GM23338 (cell line): ENCODE data around the gene HSD11B2. TPM values are rescaled to one million over a fixed set of nuclear protein-coding genes. Genes with fewer than 3 reads are reported as not detected.

Source experiments
- ATAC-seq: fragments of 200-7000 bp; cut with Tn5 transposase; 3 replicates; pipeline ENCODE4 v1.9.1; 2020
- DNase-seq: peaks from one replicate; pipeline ENCODE4 v3.0.0-alpha.2; 2015; ENCODE audit warnings: low spot score
- H2AFZ ChIP-seq: fragments of 200-600 bp; sonication (generic); 2 replicates; pipeline ENCODE4 v1.8.0; 2016; ENCODE audit warnings: antibody characterized with exemption, mild to moderate bottlenecking, moderate library complexity
- H3F3A ChIP-seq: fragments of 200-600 bp; sonication (generic); replicated peaks from 2 replicates; pipeline ENCODE4 v1.8.0; 2017; ENCODE audit warnings: antibody characterized with exemption, mixed run types, low read depth
- H3K27ac ChIP-seq: fragments of 200-600 bp; sonication (generic); 2 replicates; pipeline ENCODE4 v1.6.1; 2016; ENCODE audit warnings: low read depth
- H3K27me3 ChIP-seq: fragments of 200-600 bp; sonication (generic); 2 replicates; pipeline ENCODE4 v1.8.0; 2016; ENCODE audit warnings: mild to moderate bottlenecking, mixed run types, moderate library complexity; ENCODE audit not compliant: insufficient read depth
- H3K36me3 ChIP-seq: fragments of 200-600 bp; sonication (generic); 2 replicates; pipeline ENCODE4 v1.8.0; 2016; ENCODE audit warnings: mild to moderate bottlenecking; ENCODE audit not compliant: insufficient read depth
- H3K4me1 ChIP-seq: fragments of 200-600 bp; sonication (generic); 2 replicates; pipeline ENCODE4 v1.8.0; 2016; ENCODE audit warnings: mild to moderate bottlenecking, moderate library complexity; ENCODE audit not compliant: insufficient read depth
- H3K4me2 ChIP-seq: fragments of 200-600 bp; sonication (generic); 2 replicates; pipeline ENCODE4 v1.7.1; 2017; ENCODE audit warnings: mixed run types
- H3K4me3 ChIP-seq: fragments of 200-600 bp; sonication (generic); 2 replicates; pipeline ENCODE4 v1.6.1; 2016; ENCODE audit warnings: mixed run types
- H3K79me2 ChIP-seq: fragments of 200-600 bp; sonication (generic); replicated peaks from 2 replicates; pipeline ENCODE4 v1.8.0; 2017; ENCODE audit warnings: mild to moderate bottlenecking; ENCODE audit not compliant: insufficient read depth
- H3K9me2 ChIP-seq: fragments of 200-600 bp; sonication (generic); 2 replicates; pipeline ENCODE4 v1.8.0; 2017; ENCODE audit not compliant: insufficient read depth
- H4K20me1 ChIP-seq: fragments of 200-600 bp; sonication (generic); replicated peaks from 2 replicates; pipeline ENCODE4 v1.8.0; 2017; ENCODE audit warnings: mild to moderate bottlenecking; ENCODE audit not compliant: insufficient read depth
- H3K27ac Mint-ChIP-seq: 2 replicates; pipeline ENCODE4 v1.8.0; 2020; ENCODE audit warnings: inconsistent platforms, mild to moderate bottlenecking, moderate library complexity, mixed read lengths
- H3K27me3 Mint-ChIP-seq: 3 replicates; pipeline ENCODE4 v1.8.0; 2022; ENCODE audit warnings: low read depth, mild to moderate bottlenecking, moderate library complexity, mixed read lengths, inconsistent platforms; ENCODE audit not compliant: insufficient read depth, poor library complexity
- H3K36me3 Mint-ChIP-seq: 3 replicates; pipeline ENCODE4 v1.8.0; 2021; ENCODE audit warnings: low read depth, mild to moderate bottlenecking, inconsistent platforms, moderate library complexity, mixed read lengths
- H3K4me1 Mint-ChIP-seq: 3 replicates; pipeline ENCODE4 v1.8.0; 2020; ENCODE audit warnings: mild to moderate bottlenecking, inconsistent platforms, mixed read lengths
- H3K4me3 Mint-ChIP-seq: 3 replicates; pipeline ENCODE4 v1.8.0; 2021; ENCODE audit warnings: moderate library complexity, mild to moderate bottlenecking, inconsistent platforms, mixed read lengths
- H3K9me3 Mint-ChIP-seq: 3 replicates; pipeline ENCODE4 v1.8.0; 2020; ENCODE audit warnings: moderate library complexity, mild to moderate bottlenecking, inconsistent platforms, mixed read lengths
- ETS1 ChIP-seq: IDR thresholded peaks from 2 replicates; pipeline ENCODE4 v1.6.1; 2016; ENCODE audit warnings: antibody characterized with exemption
- EZH2phosphoT487 ChIP-seq: fragments of 200-600 bp; sonication (generic); IDR thresholded peaks from one replicate; pipeline ENCODE4 v1.8.1; 2018; ENCODE audit warnings: antibody characterized with exemption; ENCODE audit not compliant: unreplicated experiment
- JUNB ChIP-seq: IDR thresholded peaks from one replicate; pipeline ENCODE4 v1.6.1; 2016; ENCODE audit warnings: antibody characterized with exemption; ENCODE audit not compliant: unreplicated experiment
- STAT1 ChIP-seq: IDR thresholded peaks from one replicate; pipeline ENCODE4 v1.6.1; 2016; ENCODE audit warnings: antibody characterized with exemption; ENCODE audit not compliant: unreplicated experiment
- ZNF114 ChIP-seq: fragments of 250-450 bp; sonication (Bioruptor Pico); IDR thresholded peaks from 2 replicates; pipeline ENCODE4 v1.5.0; 2020; ENCODE audit warnings: mild to moderate bottlenecking, moderate library complexity
- ZNF331 ChIP-seq: fragments of 250-450 bp; sonication (Bioruptor Pico); IDR thresholded peaks from 2 replicates; pipeline ENCODE4 v1.5.0; 2020; ENCODE audit warnings: low read depth, mild to moderate bottlenecking, moderate library complexity
- polyA plus RNA-seq: library from polyadenylated mRNA; unstranded; fragments of >200 nt; fragmentation: Nextera tagmentation; extraction: Ambion mirVana; gene quantifications from 2 replicates; pipeline ENCODE4 v1.2.1, GENCODE V29; 2016
- small RNA-seq: library from RNA; depleted of rRNA; stranded (forward); fragments of <200 nt; gene quantifications from one replicate; pipeline ENCODE3, GENCODE V24; 2014; ENCODE audit warnings: low replicate concordance
- total RNA-seq: library from RNA; depleted of rRNA; stranded (reverse); fragments of >200 nt; shearing (Covaris generic); gene quantifications from 2 replicates; pipeline ENCODE4 v1.2.3, GENCODE V29; 2014; rRNA removed

HSD11B2 gene
- total and polyA plus RNA-seq, 2 experiments from 2014 or later, result 14.8 to 23.0 TPM

GRCh38 chr16:67486805-67487204 lies 55.9 kb downstream of the HSD11B2 start:
- H3K27me3 ChIP-seq, result peaks cover 61% of the 10 kb centered on the region

More at GRCh38 chr16:67486805-67487204, 55.9 kb downstream of the HSD11B2 start:
- peaks cover 13% of the 10 kb centered on the region; the same call in 2 of the 3 replicates for H3K4me1 Mint-ChIP-seq
- no peaks in the 10 kb centered on the region; the same call in 1 of the 2 replicates for H4K20me1 ChIP-seq
- H3K27ac Mint-ChIP-seq, result no peak overlapping the region
- H3K36me3 Mint-ChIP-seq, result peaks cover 5% of the 10 kb centered on the region; the same call in 2 of the 3 replicates
- H3K4me3 Mint-ChIP-seq, result no peak overlapping the region
- peaks cover 15% of the 10 kb centered on the region; the same call in 2 of the 3 replicates for H3K9me3 Mint-ChIP-seq
- DNase-seq (no peak), ATAC-seq (no peak)
- no peaks in the 10 kb centered on the region for H3K36me3 ChIP-seq
- no peak for TF ChIP-seq STAT1
- no peak for TF ChIP-seq ZNF331 (CRISPR knock-in tag)
- no peak for TF ChIP-seq ZNF114 (CRISPR knock-in tag)
- no peak for TF ChIP-seq JUNB
- TF ChIP-seq EZH2phosphoT487, result no peak
- TF ChIP-seq ETS1, result no peak
- no peak overlapping the region for H2AFZ ChIP-seq
- H3K4me2 ChIP-seq, result no peak overlapping the region
- H3F3A ChIP-seq, result 0 out of 2 replicates have a peak, but pooled peaks cover 4% of the 10 kb centered on the region
- H3K79me2 ChIP-seq, result no peaks in the 10 kb centered on the region
- H3K27ac ChIP-seq, result no peak overlapping the region
- peaks cover 77% of the 10 kb centered on the region for H3K27me3 Mint-ChIP-seq
- H3K9me2 ChIP-seq, result no peaks in the 10 kb centered on the region
- no peak overlapping the region for H3K4me3 ChIP-seq
- H3K4me1 ChIP-seq, result peaks cover 2% of the 10 kb centered on the region; the same call in 1 of the 2 replicates

Small RNAs within 50 kb of the gene (small RNA-seq; reads per million reads assigned to genes)
- not detected for gene RNU1-123P

Other genes with a start within 250 kb of the HSD11B2 start
- gene MATCAP1, start 247.2 kb upstream of the HSD11B2 start, total RNA-seq, result 22.7 and 23.1 TPM in 2 replicates
- 9.5 and 13.3 TPM in 2 replicates for gene MATCAP1, start 247.2 kb upstream of the HSD11B2 start, polyA plus RNA-seq
- 1.6 and 2.3 TPM in 2 replicates for gene EXOC3L1, start 241.0 kb upstream of the HSD11B2 start, total RNA-seq
- gene EXOC3L1, start 241.0 kb upstream of the HSD11B2 start, polyA plus RNA-seq, result 0.92 and 1.1 TPM in 2 replicates
- 135 and 168 TPM in 2 replicates for gene E2F4, start 239.0 kb upstream of the HSD11B2 start, total RNA-seq
- gene E2F4, start 239.0 kb upstream of the HSD11B2 start, polyA plus RNA-seq, result 67.0 and 67.2 TPM in 2 replicates
- 16.2 and 18.3 TPM in 2 replicates for gene ELMO3, start 232.0 kb upstream of the HSD11B2 start, total RNA-seq
- 4.5 and 4.7 TPM in 2 replicates for gene ELMO3, start 232.0 kb upstream of the HSD11B2 start, polyA plus RNA-seq
- 18.4 and 23.2 TPM in 2 replicates for gene TMEM208, start 204.0 kb upstream of the HSD11B2 start, total RNA-seq
- gene TMEM208, start 204.0 kb upstream of the HSD11B2 start, polyA plus RNA-seq, result 82.3 and 89.7 TPM in 2 replicates
- 48.2 and 52.7 TPM in 2 replicates for gene FHOD1, start 183.6 kb upstream of the HSD11B2 start, total RNA-seq
- gene FHOD1, start 183.6 kb upstream of the HSD11B2 start, polyA plus RNA-seq, result 26.2 and 28.4 TPM in 2 replicates
- gene SLC9A5, start 182.1 kb upstream of the HSD11B2 start, total RNA-seq, result 5.4 and 6.4 TPM in 2 replicates
- gene SLC9A5, start 182.1 kb upstream of the HSD11B2 start, polyA plus RNA-seq, result 3.4 and 4.5 TPM in 2 replicates
- gene PLEKHG4, start 151.6 kb upstream of the HSD11B2 start, total RNA-seq, result 10.3 and 17.1 TPM in 2 replicates
- 3.2 and 4.9 TPM in 2 replicates for gene PLEKHG4, start 151.6 kb upstream of the HSD11B2 start, polyA plus RNA-seq
- gene KCTD19, start 104.4 kb upstream of the HSD11B2 start, total RNA-seq, result 0.31 TPM in 1 of 2 replicates, not detected in the other
- 0.61 and 0.65 TPM in 2 replicates for gene KCTD19, start 104.4 kb upstream of the HSD11B2 start, polyA plus RNA-seq
- 1.2 TPM in 1 of 2 replicates, not detected in the other for gene LRRC36, start 104.3 kb upstream of the HSD11B2 start, total RNA-seq
- not detected in 2 replicates for gene LRRC36, start 104.3 kb upstream of the HSD11B2 start, polyA plus RNA-seq
- 0.28 TPM in 1 of 2 replicates, not detected in the other for gene TPPP3, start 37.6 kb upstream of the HSD11B2 start, total RNA-seq
- gene TPPP3, start 37.6 kb upstream of the HSD11B2 start, polyA plus RNA-seq, result 0.26 and 1.3 TPM in 2 replicates
- 2.3 and 2.7 TPM in 2 replicates for gene ZDHHC1, start 14.6 kb upstream of the HSD11B2 start, total RNA-seq
- gene ZDHHC1, start 14.6 kb upstream of the HSD11B2 start, polyA plus RNA-seq, result 1.4 and 1.6 TPM in 2 replicates
- 68.7 and 69.4 TPM in 2 replicates for gene ATP6V0D1, start 50.0 kb downstream of the HSD11B2 start, total RNA-seq
- 19.5 and 20.6 TPM in 2 replicates for gene ATP6V0D1, start 50.0 kb downstream of the HSD11B2 start, polyA plus RNA-seq
- gene AGRP, start 52.4 kb downstream of the HSD11B2 start, total RNA-seq, result not detected in 2 replicates
- gene AGRP, start 52.4 kb downstream of the HSD11B2 start, polyA plus RNA-seq, result not detected in 2 replicates
- gene RIPOR1, start 97.7 kb downstream of the HSD11B2 start, total RNA-seq, result 7.4 and 22.4 TPM in 2 replicates
- 6.8 and 7.6 TPM in 2 replicates for gene RIPOR1, start 97.7 kb downstream of the HSD11B2 start, polyA plus RNA-seq
- 64.5 and 81.0 TPM in 2 replicates for gene CTCF, start 131.4 kb downstream of the HSD11B2 start, total RNA-seq
- gene CTCF, start 131.4 kb downstream of the HSD11B2 start, polyA plus RNA-seq, result 67.7 and 72.3 TPM in 2 replicates
- gene CARMIL2, start 214.0 kb downstream of the HSD11B2 start, total RNA-seq, result 14.0 and 17.4 TPM in 2 replicates
- 17.4 and 23.4 TPM in 2 replicates for gene CARMIL2, start 214.0 kb downstream of the HSD11B2 start, polyA plus RNA-seq
- 51.7 and 56.9 TPM in 2 replicates for gene ACD, start 229.1 kb downstream of the HSD11B2 start, total RNA-seq
- gene ACD, start 229.1 kb downstream of the HSD11B2 start, polyA plus RNA-seq, result 38.7 and 41.3 TPM in 2 replicates
- gene PARD6A, start 229.8 kb downstream of the HSD11B2 start, total RNA-seq, result 15.1 and 15.7 TPM in 2 replicates
- 9.1 and 11.1 TPM in 2 replicates for gene PARD6A, start 229.8 kb downstream of the HSD11B2 start, polyA plus RNA-seq
- 10.2 and 11.6 TPM in 2 replicates for gene ENKD1, start 235.6 kb downstream of the HSD11B2 start, total RNA-seq
- 10.1 and 11.8 TPM in 2 replicates for gene ENKD1, start 235.6 kb downstream of the HSD11B2 start, polyA plus RNA-seq
- 0.87 and 8.2 TPM in 2 replicates for gene C16orf86, start 235.7 kb downstream of the HSD11B2 start, total RNA-seq
- 0.90 and 1.1 TPM in 2 replicates for gene C16orf86, start 235.7 kb downstream of the HSD11B2 start, polyA plus RNA-seq